GM12873 (cell line): ENCODE measurements around the gene UNCX.

ENCODE experiments used
- CTCF ChIP-seq: IDR thresholded peaks from 2 replicates; pipeline ENCODE4 v1.5.1; 2012; ENCODE audit warnings: low read depth, mild to moderate bottlenecking, moderate library complexity, low read length, control low read depth; ENCODE audit not compliant: insufficient read depth; ENCODE audit errors: missing control alignments

The UNCX gene

GRCh38 chr7:1270181-1270580 is 37.5 kb downstream of the UNCX start:
- TF ChIP-seq CTCF, result no peak

GRCh38 chr7:1271046-1271445 is 38.4 kb downstream of the UNCX start:
- no peak for TF ChIP-seq CTCF

- TF ChIP-seq CTCF, result no peak
These were observed 39.0 kb downstream of the UNCX start for GRCh38 chr7:1271656-1272055.

- TF ChIP-seq CTCF, result no peak
These were observed 41.6 kb downstream of the UNCX start for GRCh38 chr7:1274121-1274875.

GRCh38 chr7:1274876-1275375 is 42.3 kb downstream of the UNCX start:
- no peak for TF ChIP-seq CTCF

- TF ChIP-seq CTCF, result no peak
These were observed 43.0 kb downstream of the UNCX start for GRCh38 chr7:1275451-1276381.

- no peak for TF ChIP-seq CTCF
These were observed 44.0 kb downstream of the UNCX start for GRCh38 chr7:1276626-1277175.
